ENCODE data around the gene RFLNA. TPM values are rescaled to one million over a fixed set of nuclear protein-coding genes. Genes with fewer than 3 reads are reported as not detected.

RFLNA gene
- total RNA-seq, 2 experiments from 2014 or later: not detected

GRCh38 chr12:124324803-124325705 is 30.2 kb downstream of the RFLNA start:
- no peaks in the 10 kb centered on the region for H3K27me3 Mint-ChIP-seq
- ChIA-PET CTCF (no interaction called here), POLR2A (no interaction called here)
- H3K4me1 Mint-ChIP-seq (ENCODE audit: low read depth): no peaks in the 10 kb centered on the region
- ATAC-seq (ENCODE audit: poor library complexity) (no peak), DNase-seq (no peak)
- Histone ChIP-seq H3K4me3 (ENCODE audit: low read length) (no peak overlapping the region), H3K27me3 (ENCODE audit: control insufficient read depth in 1 of 2, insufficient read depth in 2 of 2, low read length in 2 of 2) (no peaks in the 10 kb centered on the region), H3K36me3 (ENCODE audit: insufficient read depth, low read length) (peaks cover 46% of the 10 kb centered on the region), H3K27ac (ENCODE audit: low read depth in 1 of 2, low read length in 2 of 2) (no peak overlapping the region), H3K9me3 (ENCODE audit: control insufficient read depth in 1 of 2, insufficient read depth in 1 of 2, low read length in 2 of 2) (peaks cover 13 to 38% of the 10 kb centered on the region in 2 experiments), H3K4me1 (ENCODE audit: insufficient read depth, low read length) (no peaks in the 10 kb centered on the region)
- H3K36me3 Mint-ChIP-seq (ENCODE audit: low read depth): peaks cover 50% of the 10 kb centered on the region
- no peak overlapping the region for H3K27ac Mint-ChIP-seq
- TF ChIP-seq CTCF (IDR thresholded peaks at IDR 0.05): no peak
- H3K9me3 Mint-ChIP-seq: peaks cover 3% of the 10 kb centered on the region
- intact Hi-C loops (cut with DNase I, micrococcal nuclease): no loop called here
- H3K4me3 Mint-ChIP-seq: no peak overlapping the region

GRCh38 chr12:124326104-124326503 is 31.2 kb downstream of the RFLNA start:
- DNase-seq: no peak
- Histone ChIP-seq H3K9me3 (ENCODE audit: control insufficient read depth in 1 of 2, insufficient read depth in 1 of 2, low read length in 2 of 2) (peaks cover 13 to 38% of the 10 kb centered on the region in 2 experiments), H3K4me3 (ENCODE audit: low read length) (no peak overlapping the region), H3K36me3 (ENCODE audit: insufficient read depth, low read length) (peaks cover 53% of the 10 kb centered on the region), H3K4me1 (ENCODE audit: insufficient read depth, low read length) (no peaks in the 10 kb centered on the region), H3K27me3 (ENCODE audit: control insufficient read depth in 1 of 2, insufficient read depth in 2 of 2, low read length in 2 of 2) (no peaks in the 10 kb centered on the region), H3K27ac (ENCODE audit: low read depth in 1 of 2, low read length in 2 of 2) (no peak overlapping the region)
- Mint-ChIP-seq H3K4me1 (ENCODE audit: low read depth) (no peaks in the 10 kb centered on the region), H3K36me3 (ENCODE audit: low read depth) (peaks cover 55% of the 10 kb centered on the region), H3K9me3 (peaks cover 3% of the 10 kb centered on the region), H3K27me3 (no peaks in the 10 kb centered on the region), H3K27ac (no peak overlapping the region), H3K4me3 (no peak overlapping the region)
- CTCF ChIA-PET: no interaction called here
- ATAC-seq (ENCODE audit: poor library complexity): no peak
- TF ChIP-seq CTCF (IDR thresholded peaks at IDR 0.05): no peak
- intact Hi-C loops (cut with DNase I, micrococcal nuclease): no loop called here
- POLR2A ChIA-PET: no interaction called here

GRCh38 chr12:124326871-124327270 is 32.0 kb downstream of the RFLNA start:
- ChIA-PET POLR2A (no interaction called here), CTCF (interaction anchor here (0.6 kb wide), 1 partner anchor 207 kb away, joined by 3 read pairs; no protein-coding TSS in a partner anchor)
- H3K36me3 ChIP-seq (ENCODE audit: insufficient read depth, low read length): peaks cover 61% of the 10 kb centered on the region
- peaks cover 55% of the 10 kb centered on the region for H3K36me3 Mint-ChIP-seq (ENCODE audit: low read depth)
- TF ChIP-seq CTCF (IDR thresholded peaks at IDR 0.05): no peak
- H3K9me3 Mint-ChIP-seq: peaks cover 3% of the 10 kb centered on the region
- no peaks in the 10 kb centered on the region for H3K4me1 ChIP-seq (ENCODE audit: insufficient read depth, low read length)
- no peaks in the 10 kb centered on the region for H3K27me3 ChIP-seq (ENCODE audit: control insufficient read depth in 1 of 2, insufficient read depth in 2 of 2, low read length in 2 of 2)
- H3K27ac Mint-ChIP-seq: no peak overlapping the region
- H3K4me1 Mint-ChIP-seq (ENCODE audit: low read depth): no peaks in the 10 kb centered on the region
- peaks cover 13 to 38% of the 10 kb centered on the region in 2 experiments for H3K9me3 ChIP-seq (ENCODE audit: control insufficient read depth in 1 of 2, insufficient read depth in 1 of 2, low read length in 2 of 2)
- ATAC-seq (ENCODE audit: poor library complexity): no peak
- no peak overlapping the region for H3K4me3 Mint-ChIP-seq
- no peak overlapping the region for H3K27ac ChIP-seq (ENCODE audit: low read depth in 1 of 2, low read length in 2 of 2)
- intact Hi-C loops (cut with DNase I, micrococcal nuclease): no loop called here
- DNase-seq: no peak
- no peak overlapping the region for H3K4me3 ChIP-seq (ENCODE audit: low read length)
- no peaks in the 10 kb centered on the region for H3K27me3 Mint-ChIP-seq

Measured in CD4-positive, alpha-beta T cell (primary cell).